ENCODE measurements around the gene REXO4.

GRCh38 chr9:133440874-133441273 lies 23.1 kb upstream of the REXO4 start:
- TF ChIP-seq GATA2 (IDR thresholded peaks at IDR 0.05; ENCODE audit: low read depth, low read length) (no peak), GATA3 (IDR thresholded peaks at IDR 0.05; ENCODE audit: low read depth, low read length) (no peak)

Measured in SH-SY5Y (cell line).